CD1c-positive myeloid dendritic cell (primary cell): Measurements from ENCODE around the gene NSUN6.
"Not testable (repeated sequence)": the region's sequence is repeated elsewhere in the genome, so short reads cannot be mapped to it uniquely, and the experiment has no call there.

Experiments
- DNase-seq: peaks from one replicate; pipeline ENCODE4 v3.0.0-alpha.2; 2016; ENCODE audit errors: extremely low spot score

NSUN6 gene

DNA sequence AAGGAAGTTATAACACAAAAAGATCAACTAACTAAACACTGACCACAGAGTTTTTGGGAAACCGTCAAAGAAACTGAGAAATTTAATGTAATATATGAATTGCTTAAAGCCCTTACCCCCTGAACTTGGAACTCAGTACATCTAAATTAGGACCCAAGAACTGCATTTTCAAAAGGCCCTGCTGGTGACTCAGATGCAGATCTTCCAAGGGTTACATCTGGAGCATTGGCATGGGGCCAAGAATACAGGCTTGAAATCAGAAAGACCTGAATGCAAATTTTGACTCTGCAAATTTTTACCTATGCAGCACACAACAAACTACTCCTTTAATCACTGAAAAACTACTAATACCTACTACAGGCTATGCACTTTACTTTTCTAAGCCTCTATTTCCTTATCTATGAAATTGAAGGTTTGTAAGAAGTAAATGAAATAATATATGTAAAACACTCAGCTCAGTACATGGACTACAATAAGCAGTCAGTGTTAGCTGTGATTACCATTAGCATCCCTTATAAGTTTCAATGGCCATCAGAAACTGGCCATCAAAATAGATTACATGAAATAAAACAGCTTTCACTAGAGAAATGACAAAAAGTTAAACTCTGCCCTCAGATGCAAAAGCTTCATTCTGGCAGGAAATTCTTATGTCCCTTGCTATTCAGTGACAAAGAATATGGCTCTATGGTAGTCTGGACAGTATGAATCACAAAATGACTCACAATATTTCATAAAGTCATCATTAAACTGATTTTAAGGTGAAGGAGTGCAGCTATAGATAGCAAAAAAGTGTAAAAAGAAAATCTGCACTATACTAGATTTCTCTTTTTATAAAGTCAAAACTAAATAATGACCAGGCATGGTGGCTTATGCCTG lies 43.6 kb downstream of the NSUN6 start:
- DNase-seq: no peak

DNA sequence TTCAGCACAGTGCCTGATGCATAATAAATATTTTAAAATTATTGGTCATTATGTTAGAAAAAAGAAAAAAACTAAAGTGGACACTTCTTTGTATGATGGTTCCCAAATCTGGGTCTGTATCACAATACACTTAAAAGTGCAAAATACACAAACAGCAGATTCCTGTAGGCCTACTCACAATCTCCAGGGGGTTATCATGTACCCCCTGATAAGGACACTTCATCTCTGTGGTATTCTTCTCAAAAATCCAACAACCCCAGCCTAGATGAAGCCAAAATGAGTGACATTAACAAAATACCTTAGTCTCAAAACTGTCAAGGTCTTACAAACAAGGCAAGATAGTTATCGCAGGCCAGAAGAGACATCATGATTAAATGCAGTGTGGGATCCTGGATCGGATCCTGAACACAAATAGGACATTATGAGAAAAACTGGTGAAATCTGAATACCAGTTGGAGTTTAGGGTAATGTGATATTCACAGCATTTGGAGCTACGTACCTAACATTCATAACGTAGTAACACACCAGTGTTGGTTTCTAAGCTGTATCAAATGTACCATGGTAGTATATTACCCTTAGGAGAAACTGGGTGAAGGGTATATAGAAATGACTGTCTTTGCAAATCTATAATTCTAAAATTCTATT lies 45.2 kb downstream of the NSUN6 start:
- DNase-seq: no peak

DNA sequence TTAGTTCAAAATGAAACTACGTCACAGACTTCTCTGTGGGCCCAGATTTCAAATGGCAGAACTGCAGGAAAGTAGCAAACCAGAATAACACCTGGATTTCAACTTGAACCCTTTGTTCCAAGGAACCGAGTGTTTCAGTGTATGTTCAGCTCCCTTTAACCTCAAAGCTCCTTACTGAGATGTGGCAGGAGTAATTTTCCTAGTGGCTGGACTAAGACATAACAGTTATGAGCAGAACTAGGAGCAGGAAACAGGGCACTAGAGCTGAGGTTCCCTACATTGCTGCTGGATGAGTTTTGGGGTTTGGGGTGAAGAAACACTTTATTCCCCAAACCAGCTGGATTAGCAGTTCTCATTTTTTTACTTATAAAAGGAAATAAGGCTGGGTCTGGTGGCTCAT lies 50.1 kb downstream of the NSUN6 start:
- DNase-seq: no peak

DNA sequence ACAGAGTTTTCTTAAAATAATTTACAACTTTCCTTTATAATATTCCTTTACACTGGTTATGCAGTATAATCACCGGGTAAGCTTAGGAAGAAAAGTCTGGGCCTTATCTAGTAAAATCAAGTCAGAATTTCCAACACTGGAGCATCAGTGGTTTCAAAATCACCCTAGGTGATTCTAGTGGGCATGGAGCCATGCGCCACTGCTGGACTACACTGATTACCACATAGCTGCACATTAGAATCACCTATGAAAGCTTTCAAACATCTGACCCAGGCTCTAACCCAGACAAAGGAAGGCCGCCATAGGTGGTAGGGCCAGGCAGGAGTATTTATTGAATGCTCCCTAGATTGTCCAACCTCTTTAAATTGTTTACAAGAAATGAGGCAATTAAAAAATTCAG lies 52.0 kb downstream of the NSUN6 start:
- no peak for DNase-seq

- DNase-seq: no peak
These were observed 56.7 kb downstream of the NSUN6 start for GRCh38 chr10:18594574-18595156.

- not testable (repeated sequence) for DNase-seq
These were observed 60.2 kb downstream of the NSUN6 start for GRCh38 chr10:18591141-18591540.

- not testable (repeated sequence) for DNase-seq
These were observed 64.8 kb downstream of the NSUN6 start for GRCh38 chr10:18586637-18587036.

- no peak for DNase-seq
These were observed 67.7 kb downstream of the NSUN6 start for GRCh38 chr10:18583575-18584270.

DNA sequence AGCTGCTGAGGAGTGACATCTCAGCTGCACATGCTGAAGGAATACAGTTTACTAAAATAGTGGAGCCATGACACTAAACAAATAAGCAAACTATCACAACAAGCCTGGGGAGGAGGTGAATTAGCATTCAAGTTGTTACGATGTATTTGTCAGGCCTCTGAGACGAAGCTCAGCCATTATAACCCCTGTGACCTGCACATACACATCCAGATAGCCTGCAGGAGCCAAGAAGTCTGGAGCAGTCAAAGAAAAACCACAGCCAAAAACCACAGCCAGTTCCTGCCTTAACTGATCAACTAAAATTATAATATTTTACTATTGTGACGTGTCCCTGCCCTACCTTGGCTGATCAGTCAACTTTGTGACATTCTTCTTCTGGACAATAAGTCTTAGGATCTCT lies 68.6 kb downstream of the NSUN6 start:
- DNase-seq: no peak

DNA sequence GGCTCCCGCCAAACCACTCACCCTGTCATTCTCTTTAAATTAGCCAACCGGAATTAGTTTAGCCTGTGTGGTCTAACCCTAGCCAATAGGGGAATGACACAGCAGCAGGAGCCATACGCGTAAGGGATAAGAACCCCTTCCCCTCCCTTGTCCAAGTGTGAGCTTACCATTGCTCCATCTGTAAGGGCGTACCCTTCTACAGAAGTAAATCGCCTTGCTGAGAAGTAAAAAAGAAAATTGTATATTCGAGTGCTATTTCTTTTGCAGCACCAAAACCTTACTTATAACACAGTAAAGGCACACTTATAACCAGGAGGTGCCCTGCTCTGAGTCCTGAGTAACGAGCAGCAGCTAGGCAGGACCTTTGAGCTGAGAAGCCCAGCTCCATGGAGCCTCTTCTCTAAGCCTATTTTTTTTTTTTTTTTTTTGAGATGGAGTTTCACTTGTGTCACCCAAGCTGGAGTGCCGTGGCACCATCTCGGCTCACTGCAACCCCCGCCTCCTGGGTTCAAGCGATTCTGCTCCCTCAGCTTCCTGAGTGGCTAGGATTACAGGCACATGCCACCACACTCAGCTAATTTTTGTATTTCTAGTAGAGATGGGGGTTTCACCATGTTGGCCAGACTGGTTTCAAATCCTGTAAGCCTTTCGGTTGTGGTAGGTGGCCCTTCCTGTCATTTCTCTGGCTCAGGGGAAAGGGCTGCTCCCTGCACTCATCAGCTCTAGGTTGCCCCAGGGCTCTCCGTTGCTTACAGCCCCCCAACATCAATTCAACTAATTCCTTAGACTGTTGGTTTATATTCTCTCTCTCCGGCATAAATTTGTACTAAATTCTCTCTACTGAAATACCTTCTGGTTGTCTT lies 73.3 kb downstream of the NSUN6 start:
- DNase-seq: no peak

- DNase-seq: no peak
These were observed 74.8 kb downstream of the NSUN6 start for GRCh38 chr10:18576586-18576985.

DNA sequence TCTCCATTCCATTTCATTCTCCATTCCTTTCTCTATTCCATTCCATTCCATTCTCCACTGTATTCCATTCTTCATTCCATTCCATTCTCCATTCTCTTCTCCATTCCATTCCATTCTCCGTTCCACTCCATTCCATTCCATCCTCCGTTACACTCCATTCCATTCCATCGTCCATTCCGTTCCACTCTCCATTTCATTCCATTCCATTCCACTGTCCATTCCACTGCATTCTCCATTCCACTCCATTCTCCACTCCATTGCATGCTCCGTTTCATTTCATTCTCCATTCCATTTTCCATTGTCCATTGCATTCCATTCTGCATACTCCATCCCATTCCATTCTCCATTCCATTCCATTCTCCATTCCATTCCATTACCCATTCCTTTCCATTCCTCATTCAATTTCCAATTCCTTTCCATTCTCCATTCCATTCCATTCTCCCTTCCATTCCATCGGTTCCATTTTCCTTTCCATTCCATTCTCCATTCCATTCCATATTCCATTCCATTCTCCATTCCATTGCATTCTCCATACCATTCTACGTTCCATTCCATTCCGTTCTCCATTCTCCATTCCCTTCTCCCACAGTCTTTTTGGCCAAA lies 78.3 kb downstream of the NSUN6 start:
- no peak for DNase-seq

GRCh38 chr10:18571780-18572179 lies 79.6 kb downstream of the NSUN6 start:
- no peak for DNase-seq

DNA sequence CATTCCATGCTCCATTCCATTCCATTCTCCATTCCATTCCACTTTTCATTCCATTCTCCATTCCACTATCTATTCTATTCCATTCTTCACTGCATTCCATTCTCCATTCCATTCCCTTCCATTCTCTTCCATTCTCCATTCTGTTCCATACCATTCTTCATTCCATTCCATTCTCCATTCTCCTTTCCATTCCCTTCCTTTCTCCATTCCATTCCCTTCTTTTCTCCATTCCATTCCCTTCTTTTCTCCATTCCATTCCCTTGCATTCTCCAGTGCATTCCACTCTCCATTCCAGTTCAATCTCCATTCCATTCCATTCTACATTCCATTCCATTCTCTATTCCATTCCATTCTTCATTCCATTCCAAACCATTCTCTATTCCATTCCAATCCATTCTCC lies 80.3 kb downstream of the NSUN6 start:
- DNase-seq: no peak

DNA sequence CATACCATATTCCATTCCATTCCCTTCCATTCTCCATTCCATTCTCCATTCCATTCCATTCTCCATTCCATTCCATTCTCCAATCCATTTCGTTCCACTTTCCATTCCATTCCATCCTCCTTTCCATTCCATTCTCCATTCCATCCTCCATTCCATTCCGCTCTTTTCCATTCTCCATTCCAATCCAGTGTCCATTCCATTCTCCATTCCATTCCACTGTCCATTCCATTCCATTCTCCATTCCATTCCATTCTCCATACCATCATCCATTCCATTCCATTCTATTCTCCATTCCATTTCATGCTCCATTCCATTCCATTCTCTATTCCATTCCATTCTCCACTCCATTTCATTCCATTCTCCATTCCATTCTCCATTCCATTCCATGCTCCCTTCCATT lies 81.0 kb downstream of the NSUN6 start:
- DNase-seq: not testable (repeated sequence)

- DNase-seq: no peak
These were observed 84.0 kb downstream of the NSUN6 start for GRCh38 chr10:18567343-18567856.

DNA sequence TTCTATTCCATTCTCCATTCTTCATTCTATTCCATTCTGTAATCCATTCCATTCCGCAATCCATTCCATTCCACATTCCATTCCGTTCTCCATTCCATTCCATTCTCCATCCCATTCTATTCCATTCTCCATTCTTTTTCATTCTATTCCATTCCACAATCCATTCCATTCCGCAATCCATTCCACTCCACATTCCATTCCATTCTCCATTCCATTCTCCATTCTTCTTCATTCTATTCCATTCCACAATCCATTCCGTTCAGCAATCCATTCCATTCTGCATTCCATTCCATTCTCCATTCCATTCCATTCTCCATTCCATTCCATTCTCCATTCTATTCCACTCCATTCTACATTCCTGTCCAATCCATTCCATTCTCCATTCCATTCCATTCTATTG lies 85.2 kb downstream of the NSUN6 start:
- DNase-seq: no peak

DNA sequence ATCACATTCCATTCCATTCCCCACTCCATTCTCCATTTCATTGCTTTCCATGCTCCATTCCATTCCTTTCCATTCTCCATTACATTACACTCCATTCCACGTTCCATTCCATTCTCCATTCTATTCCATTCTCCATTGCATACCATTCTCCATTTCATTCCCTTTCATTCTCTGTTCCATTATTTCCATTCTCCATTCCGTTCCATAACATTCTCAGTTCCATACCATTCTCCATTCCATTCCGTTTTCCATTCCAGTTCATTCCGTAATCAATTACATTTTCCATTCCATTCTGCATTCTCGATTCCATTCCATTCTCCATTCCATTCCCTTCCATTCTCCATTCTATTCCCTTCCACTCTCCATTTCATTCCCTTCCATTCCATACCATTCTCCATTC lies 86.4 kb downstream of the NSUN6 start:
- DNase-seq: no peak

DNA sequence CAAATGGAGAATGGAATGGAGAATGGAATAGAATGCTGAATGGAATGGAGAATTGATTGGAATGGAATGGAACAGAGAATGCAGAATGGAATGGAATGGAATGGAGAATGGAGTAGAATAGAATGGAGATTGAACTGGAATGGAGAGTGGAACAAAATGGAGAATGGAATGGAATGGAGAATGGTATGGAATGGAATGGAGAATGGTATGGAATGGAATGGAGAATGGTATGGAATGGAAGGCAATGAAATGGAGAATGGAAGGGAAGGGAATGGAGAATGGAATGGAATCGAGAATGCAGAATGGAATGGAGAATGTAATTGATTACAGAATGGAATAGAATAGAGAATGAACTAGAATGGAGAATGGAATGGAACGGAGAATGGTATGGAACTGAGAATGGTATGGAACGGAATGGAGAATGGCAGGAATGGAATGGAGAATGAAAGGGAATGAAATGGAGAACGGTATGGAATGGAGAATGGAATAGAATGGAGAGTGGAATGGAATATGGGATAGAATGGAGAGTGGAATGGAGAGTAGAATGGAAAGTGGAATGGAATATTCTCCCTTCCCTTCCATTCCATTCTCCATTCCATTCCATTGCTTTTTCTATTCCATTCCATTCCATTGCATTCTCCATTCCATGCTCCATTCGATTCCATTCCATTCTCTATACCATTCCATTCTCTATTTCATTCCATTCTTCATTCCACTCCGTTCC lies 88.2 kb downstream of the NSUN6 start:
- DNase-seq: no peak
